Neural cell (in vitro differentiated cells): ENCODE measurements around the gene FOXC2.

Source experiments
- CTCF ChIP-seq: fragments of 450-650 bp; IDR thresholded peaks from 2 replicates; pipeline ENCODE4 v1.5.1; 2014; ENCODE audit warnings: antibody characterized with exemption, mild to moderate bottlenecking, moderate library complexity; ENCODE audit not compliant: poor library complexity, severe bottlenecking
- EP300 ChIP-seq: fragments of 450-650 bp; conservative IDR thresholded peaks from 2 replicates; pipeline ENCODE4 v1.6.1; 2014; ENCODE audit warnings: antibody characterized with exemption, mild to moderate bottlenecking, moderate library complexity; ENCODE audit not compliant: poor library complexity, severe bottlenecking
- EZH2 ChIP-seq: fragments of 200-600, 300-800 bp; shearing (Covaris generic), sonication (generic); IDR thresholded peaks from 2 replicates; pipeline ENCODE4 v1.6.1; 2014; ENCODE audit warnings: antibody characterized with exemption, low read length, borderline replicate concordance, mild to moderate bottlenecking; ENCODE audit not compliant: insufficient read depth, poor library complexity, severe bottlenecking
- POLR2AphosphoS5 ChIP-seq: IDR thresholded peaks from 2 replicates; pipeline ENCODE4 v1.6.1; 2012
- RAD21 ChIP-seq: fragments of 450-650 bp; conservative IDR thresholded peaks from 2 replicates; pipeline ENCODE4 v1.6.1; 2014; ENCODE audit warnings: antibody characterized with exemption, mild to moderate bottlenecking, moderate library complexity
- REST ChIP-seq: IDR thresholded peaks from 2 replicates; pipeline ENCODE4 v1.6.1; 2012; ENCODE audit warnings: borderline replicate concordance
- SMC3 ChIP-seq: fragments of 450-650 bp; conservative IDR thresholded peaks from 2 replicates; pipeline ENCODE4 v1.6.1; 2014; ENCODE audit warnings: antibody characterized with exemption, mild to moderate bottlenecking, moderate library complexity; ENCODE audit not compliant: poor library complexity
- TAF1 ChIP-seq: IDR thresholded peaks from 2 replicates; pipeline ENCODE4 v1.6.1; 2012; ENCODE audit warnings: low read depth

- TF ChIP-seq EP300 = no peak
- TF ChIP-seq CTCF = no peak
- no peak for TF ChIP-seq TAF1
- TF ChIP-seq POLR2AphosphoS5 = no peak
- TF ChIP-seq SMC3 = no peak
- no peak for TF ChIP-seq EZH2
- TF ChIP-seq RAD21 = no peak
- TF ChIP-seq REST = no peak
Measured at GRCh38 chr16:86545954-86546637, 20.5 kb upstream of the FOXC2 start.
